ENCODE data around the gene JADE2.
"Not testable (repeated sequence)": the region's sequence is repeated elsewhere in the genome, so short reads cannot be mapped to it uniquely, and the experiment has no call there.

The JADE2 gene

GRCh38 chr5:134554319-134555222 lies 29.1 kb downstream of the JADE2 start:
- peak; percentile 69 for FAIRE-seq

- no peak for FAIRE-seq
Observed at GRCh38 chr5:134555223-134555889, 29.9 kb downstream of the JADE2 start.

GRCh38 chr5:134555890-134556311 lies 30.4 kb downstream of the JADE2 start:
- no peak for FAIRE-seq

- not testable (repeated sequence) for FAIRE-seq
Observed at GRCh38 chr5:134556588-134556987, 31.1 kb downstream of the JADE2 start.

- FAIRE-seq = no peak
Observed at GRCh38 chr5:134556994-134557393, 31.5 kb downstream of the JADE2 start.

GRCh38 chr5:134559672-134560071 lies 34.2 kb downstream of the JADE2 start:
- no peak for FAIRE-seq

GRCh38 chr5:134560698-134561097 lies 35.2 kb downstream of the JADE2 start:
- FAIRE-seq = no peak

GRCh38 chr5:134561871-134562296 lies 36.4 kb downstream of the JADE2 start:
- FAIRE-seq = no peak

- FAIRE-seq = no peak
Observed at GRCh38 chr5:134563221-134563620, 37.8 kb downstream of the JADE2 start.

- FAIRE-seq = no peak
Observed at GRCh38 chr5:134563962-134564361, 38.5 kb downstream of the JADE2 start.

- no peak for FAIRE-seq
Observed at GRCh38 chr5:134564396-134564795, 38.9 kb downstream of the JADE2 start.

GRCh38 chr5:134565791-134566740 lies 40.6 kb downstream of the JADE2 start:
- no peak for FAIRE-seq

GRCh38 chr5:134566741-134567221 lies 41.3 kb downstream of the JADE2 start:
- no peak for FAIRE-seq

- no peak for FAIRE-seq
Observed at GRCh38 chr5:134567641-134568336, 42.3 kb downstream of the JADE2 start.

GRCh38 chr5:134568337-134568700 lies 42.8 kb downstream of the JADE2 start:
- no peak for FAIRE-seq

- peak; percentile 65 for FAIRE-seq
Observed at GRCh38 chr5:134568761-134569695, 43.6 kb downstream of the JADE2 start.

GRCh38 chr5:134569758-134570364 lies 44.4 kb downstream of the JADE2 start:
- no peak for FAIRE-seq

- no peak for FAIRE-seq
Observed at GRCh38 chr5:134570365-134570758, 44.9 kb downstream of the JADE2 start.

GRCh38 chr5:134570886-134571285 lies 45.4 kb downstream of the JADE2 start:
- no peak for FAIRE-seq

GRCh38 chr5:134571693-134572405 lies 46.4 kb downstream of the JADE2 start:
- FAIRE-seq = no peak
